OCI-LY7 (cell line): ENCODE data around the gene TGFBR2. TPM values are rescaled to one million over a fixed set of nuclear protein-coding genes. Genes with fewer than 3 reads are reported as not detected.

Experiments used
- BruUV-seq: library from RNA; stranded (reverse); fragments of 400-500 nt; replicated peaks from 2 replicates; lab custom pipeline; 2021; lab: Mats Ljungman, UMichigan
- CTCF ChIA-PET: fragments of 300-600 bp; sonication (Branson Sonifier 250); formaldehyde crosslinking; loops from one replicate; lab custom pipeline; 2022; ENCODE audit warnings: antibody characterized with exemption; ENCODE audit not compliant: unreplicated experiment; lab: Charles Lee
- POLR2A ChIA-PET: fragments of 300-600 bp; sonication (Branson Sonifier 250); formaldehyde crosslinking; loops from one replicate; lab custom pipeline; 2022; ENCODE audit warnings: antibody characterized with exemption; lab: Charles Lee
- DNase-seq: peaks from one replicate; pipeline ENCODE4 v3.0.0-alpha.2; 2015; ENCODE audit warnings: low spot score
- H2AFZ ChIP-seq: fragments of 200-600 bp; sonication (generic), shearing (Covaris generic); 2 replicates; pipeline ENCODE4 v1.6.1; 2014; ENCODE audit warnings: mild to moderate bottlenecking, antibody characterized with exemption, low read length, moderate library complexity
- H3K27ac ChIP-seq: fragments of 200-600 bp; sonication (generic); 2 replicates; pipeline ENCODE4 v1.5.1; 2014; ENCODE audit warnings: mixed run types, low read depth, mild to moderate bottlenecking, moderate library complexity, low read length, inconsistent platforms; ENCODE audit not compliant: poor library complexity, severe bottlenecking
- H3K36me3 ChIP-seq: fragments of 200-600 bp; sonication (generic); 2 replicates; pipeline ENCODE4 v1.6.1; 2014; ENCODE audit warnings: mild to moderate bottlenecking, antibody characterized with exemption, low read length, moderate library complexity, mixed read lengths; ENCODE audit not compliant: insufficient read depth
- H3K4me1 ChIP-seq: fragments of 200-600 bp; sonication (generic); 2 replicates; pipeline ENCODE4 v1.5.1; 2014; ENCODE audit warnings: mild to moderate bottlenecking, low read length; ENCODE audit not compliant: insufficient read depth, poor library complexity, severe bottlenecking
- H3K4me2 ChIP-seq: fragments of 200-600 bp; sonication (generic); 2 replicates; pipeline ENCODE4 v1.6.1; 2014; ENCODE audit warnings: mild to moderate bottlenecking, low read length
- H3K4me3 ChIP-seq: fragments of 200-600 bp; sonication (generic); 2 replicates; pipeline ENCODE4 v1.5.1; 2014; ENCODE audit warnings: mild to moderate bottlenecking, low read depth, low read length; ENCODE audit not compliant: poor library complexity, severe bottlenecking
- H3K79me2 ChIP-seq: fragments of 200-600 bp; sonication (generic); 2 replicates; pipeline ENCODE4 v1.6.1; 2016; ENCODE audit warnings: low read depth, mild to moderate bottlenecking, low read length, moderate library complexity, mixed read lengths; ENCODE audit not compliant: insufficient read depth
- H3K9me2 ChIP-seq: fragments of 200-600 bp; sonication (generic); 2 replicates; pipeline ENCODE4 v1.6.1; 2016; ENCODE audit warnings: mild to moderate bottlenecking, low read length, mixed read lengths; ENCODE audit not compliant: insufficient read depth
- H3K9me3 ChIP-seq: fragments of 200-600 bp; sonication (generic); 2 replicates; pipeline ENCODE4 v1.6.1; 2014; ENCODE audit warnings: mild to moderate bottlenecking, mixed run types, low read length, mixed read lengths
- H4K20me1 ChIP-seq: fragments of 200-600 bp; sonication (generic); 2 replicates; pipeline ENCODE4 v1.6.1; 2014; ENCODE audit warnings: mild to moderate bottlenecking, antibody characterized with exemption, low read length, moderate library complexity, mixed read lengths; ENCODE audit not compliant: insufficient read depth
- CTCF ChIP-seq: fragments of 200-600 bp; sonication (generic); conservative IDR thresholded peaks from 2 replicates; pipeline ENCODE4 v1.5.1; 2014; ENCODE audit warnings: mild to moderate bottlenecking, antibody characterized with exemption, low read length, moderate library complexity, mixed read lengths
- EZH2phosphoT487 ChIP-seq: fragments of 200-600 bp; sonication (generic); IDR thresholded peaks from 2 replicates; pipeline ENCODE4 v1.6.1; 2018; ENCODE audit warnings: low read depth, borderline replicate concordance, mild to moderate bottlenecking, mixed run types, antibody characterized with exemption, low read length, moderate library complexity, mixed read lengths
- intact Hi-C: fragments of 100-400 bp; cut with micrococcal nuclease; formaldehyde crosslinking; loops from one replicate; pipeline ENCODE4 v1.10.0; 2022; ENCODE audit not compliant: unreplicated experiment
- total RNA-seq, 2 experiments: library from RNA; depleted of rRNA in 1 of 2; stranded (reverse); fragments of >200 nt in 1 of 2; shearing (Covaris generic) in 1 of 2; gene quantifications; 2 replicates each; pipeline ENCODE4 v1.2.3, GENCODE V29; 2014 to 2022

Gene TGFBR2
- total RNA-seq, 2 experiments from 2014 or later: 25.2 to 28.1 TPM

GRCh38 chr3:30663533-30664241 is 57.3 kb downstream of the TGFBR2 start:
- CTCF ChIA-PET: interaction anchor here (0.6 kb wide), 1 partner anchor 57 kb away, joined by 3 read pairs; the partner anchor contains the start of gene TGFBR2

GRCh38 chr3:30664459-30664858 is 58.1 kb downstream of the TGFBR2 start:
- DNase-seq: no peak
- H3K4me1 ChIP-seq: peaks cover 41% of the 10 kb centered on the region
- CTCF ChIA-PET: no interaction called here
- H3K27ac ChIP-seq: no peak overlapping the region
- intact Hi-C loops: no loop called here
- H3K36me3 ChIP-seq: peaks cover 73% of the 10 kb centered on the region
- H3K79me2 ChIP-seq: no peaks in the 10 kb centered on the region
- H3K9me2 ChIP-seq: no peaks in the 10 kb centered on the region
- no peaks in the 10 kb centered on the region for H3K9me3 ChIP-seq
- no peak overlapping the region for H3K4me3 ChIP-seq
- TF ChIP-seq CTCF: no peak
- no peak for TF ChIP-seq EZH2phosphoT487
- H2AFZ ChIP-seq: no peak overlapping the region
- H4K20me1 ChIP-seq: no peaks in the 10 kb centered on the region
- POLR2A ChIA-PET: no interaction called here
- H3K4me2 ChIP-seq: no peak overlapping the region
- BruUV-seq: no TSS peak

More at GRCh38 chr3:30663533-30664241, 57.3 kb downstream of the TGFBR2 start:
- no peaks in the 10 kb centered on the region for H3K9me3 ChIP-seq
- no TSS peak for BruUV-seq
- H3K4me3 ChIP-seq: no peak overlapping the region
- DNase-seq: no peak
- TF ChIP-seq CTCF: no peak
- no peaks in the 10 kb centered on the region for H3K9me2 ChIP-seq
- intact Hi-C loops: no loop called here
- POLR2A ChIA-PET: interaction anchor here (1.4 kb wide), 1 partner anchor 29 kb away, joined by 3 read pairs; no protein-coding TSS in a partner anchor
- H3K36me3 ChIP-seq: peaks cover 73% of the 10 kb centered on the region
- peaks cover 7% of the 10 kb centered on the region; the same call in 1 of the 2 replicates for H3K79me2 ChIP-seq
- no peaks in the 10 kb centered on the region for H4K20me1 ChIP-seq
- peaks cover 43% of the 10 kb centered on the region for H3K4me1 ChIP-seq
- H2AFZ ChIP-seq: no peak overlapping the region
- no peak overlapping the region for H3K27ac ChIP-seq
- no peak overlapping the region for H3K4me2 ChIP-seq

GRCh38 chr3:30664884-30665283 is 58.5 kb downstream of the TGFBR2 start:
- no peak overlapping the region for H3K4me2 ChIP-seq

More at GRCh38 chr3:30664884-30665283, 58.5 kb downstream of the TGFBR2 start:
- H3K9me3 ChIP-seq: no peaks in the 10 kb centered on the region
- H4K20me1 ChIP-seq: no peaks in the 10 kb centered on the region
- ChIA-PET CTCF (no interaction called here), POLR2A (interaction anchor here (0.8 to 1.8 kb wide), 2 partner anchors 9 to 12 kb away, joined by 4 to 5 read pairs; no protein-coding TSS in a partner anchor)
- H3K79me2 ChIP-seq: no peaks in the 10 kb centered on the region
- no TSS peak for BruUV-seq
- no peak for DNase-seq
- H3K36me3 ChIP-seq: peaks cover 73% of the 10 kb centered on the region
- no peak overlapping the region for H2AFZ ChIP-seq
- H3K27ac ChIP-seq: no peak overlapping the region
- intact Hi-C loops: no loop called here
- TF ChIP-seq EZH2phosphoT487: no peak
- TF ChIP-seq CTCF: no peak
- H3K4me1 ChIP-seq: peaks cover 40% of the 10 kb centered on the region
- H3K4me3 ChIP-seq: no peak overlapping the region
- H3K9me2 ChIP-seq: no peaks in the 10 kb centered on the region
